GM23338 (cell line): ENCODE results near the gene SLC2A14.

ENCODE experiments used
- CREB1 ChIP-seq: fragments of 250-450 bp; sonication (Bioruptor Pico); IDR thresholded peaks from 2 replicates; pipeline ENCODE4 v1.5.0; 2020; ENCODE audit warnings: low read depth, mild to moderate bottlenecking, moderate library complexity
- CTCF ChIP-seq, 2 experiments: fragments of 200-600 bp in 1 of 2; sonication (generic) in 1 of 2; conservative IDR thresholded peaks; 2 replicates each; pipeline versions ENCODE4 v1.5.1 to v1.6.1; 2016 to 2017; ENCODE audit warnings: antibody characterized with exemption in 2 of 2, low read depth in 2 of 2, mild to moderate bottlenecking in 2 of 2, moderate library complexity in 1 of 2
- EZH2 ChIP-seq: fragments of 200-600 bp; sonication (generic); IDR thresholded peaks from one replicate; pipeline ENCODE4 v1.8.0; 2017; ENCODE audit warnings: antibody characterized with exemption, mild to moderate bottlenecking, low read depth; ENCODE audit not compliant: unreplicated experiment
- EZH2phosphoT487 ChIP-seq: fragments of 200-600 bp; sonication (generic); IDR thresholded peaks from one replicate; pipeline ENCODE4 v1.8.1; 2018; ENCODE audit warnings: antibody characterized with exemption; ENCODE audit not compliant: unreplicated experiment
- JUNB ChIP-seq: IDR thresholded peaks from one replicate; pipeline ENCODE4 v1.6.1; 2016; ENCODE audit warnings: antibody characterized with exemption; ENCODE audit not compliant: unreplicated experiment
- POLR2AphosphoS5 ChIP-seq: IDR thresholded peaks from 2 replicates; pipeline ENCODE4 v1.6.1; 2016; ENCODE audit warnings: antibody characterized with exemption, low read depth
- STAT1 ChIP-seq: IDR thresholded peaks from one replicate; pipeline ENCODE4 v1.6.1; 2016; ENCODE audit warnings: antibody characterized with exemption; ENCODE audit not compliant: unreplicated experiment
- ZNF114 ChIP-seq: fragments of 250-450 bp; sonication (Bioruptor Pico); IDR thresholded peaks from 2 replicates; pipeline ENCODE4 v1.5.0; 2020; ENCODE audit warnings: mild to moderate bottlenecking, moderate library complexity
- TF ChIP-seq, protein P1 (sequence below): IDR thresholded peaks from one replicate; pipeline ENCODE4 v1.6.1; 2018; ENCODE audit warnings: antibody characterized with exemption; ENCODE audit not compliant: unreplicated experiment

DNA sequence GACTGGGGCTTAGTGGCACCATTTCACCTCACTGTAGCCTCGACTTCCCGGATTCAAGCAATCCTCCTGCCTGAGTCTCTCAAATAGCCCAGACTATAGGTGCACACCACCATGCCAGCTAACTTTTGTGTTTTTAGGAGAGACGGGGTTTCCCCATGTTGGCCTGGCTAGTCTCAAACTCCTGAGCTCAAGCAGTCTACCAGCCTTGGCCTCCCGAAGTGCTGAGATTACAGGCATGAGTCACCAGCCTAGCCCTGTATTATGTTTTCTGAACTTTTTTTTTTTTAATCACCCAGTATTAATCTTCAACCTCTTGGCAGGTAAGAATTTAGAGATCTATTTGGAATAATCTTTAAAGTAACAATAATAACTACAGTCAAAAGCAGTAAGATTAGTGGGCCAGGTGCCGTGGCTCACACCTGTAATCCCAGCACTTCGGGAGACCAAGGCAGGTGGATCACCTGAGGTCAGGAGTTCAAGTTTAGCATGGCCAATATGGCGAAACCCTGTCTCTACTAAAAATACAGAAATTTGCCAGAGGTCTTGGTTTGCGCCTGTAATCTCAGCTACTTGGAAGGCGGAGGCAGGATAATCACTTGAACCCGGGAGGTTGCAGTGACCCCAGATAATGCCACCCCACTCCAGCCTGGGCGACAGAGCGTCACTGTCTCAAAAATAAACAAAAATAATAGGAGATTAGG lies 74.9 kb downstream of the SLC2A14 start:
- TF ChIP-seq CTCF (conservative IDR thresholded peaks at IDR 0.05; ENCODE audit: low read depth in 2 of 2) (no peak), EZH2 (no peak), CREB1 (CRISPR knock-in tag) (no peak), EZH2phosphoT487 (no peak), POLR2AphosphoS5 (0 out of 2 replicates have a peak, but pooled peaks have one; percentile 19), JUNB (no peak), STAT1 (no peak), ZNF114 (CRISPR knock-in tag) (no peak)
- TF ChIP-seq, protein P1, sequence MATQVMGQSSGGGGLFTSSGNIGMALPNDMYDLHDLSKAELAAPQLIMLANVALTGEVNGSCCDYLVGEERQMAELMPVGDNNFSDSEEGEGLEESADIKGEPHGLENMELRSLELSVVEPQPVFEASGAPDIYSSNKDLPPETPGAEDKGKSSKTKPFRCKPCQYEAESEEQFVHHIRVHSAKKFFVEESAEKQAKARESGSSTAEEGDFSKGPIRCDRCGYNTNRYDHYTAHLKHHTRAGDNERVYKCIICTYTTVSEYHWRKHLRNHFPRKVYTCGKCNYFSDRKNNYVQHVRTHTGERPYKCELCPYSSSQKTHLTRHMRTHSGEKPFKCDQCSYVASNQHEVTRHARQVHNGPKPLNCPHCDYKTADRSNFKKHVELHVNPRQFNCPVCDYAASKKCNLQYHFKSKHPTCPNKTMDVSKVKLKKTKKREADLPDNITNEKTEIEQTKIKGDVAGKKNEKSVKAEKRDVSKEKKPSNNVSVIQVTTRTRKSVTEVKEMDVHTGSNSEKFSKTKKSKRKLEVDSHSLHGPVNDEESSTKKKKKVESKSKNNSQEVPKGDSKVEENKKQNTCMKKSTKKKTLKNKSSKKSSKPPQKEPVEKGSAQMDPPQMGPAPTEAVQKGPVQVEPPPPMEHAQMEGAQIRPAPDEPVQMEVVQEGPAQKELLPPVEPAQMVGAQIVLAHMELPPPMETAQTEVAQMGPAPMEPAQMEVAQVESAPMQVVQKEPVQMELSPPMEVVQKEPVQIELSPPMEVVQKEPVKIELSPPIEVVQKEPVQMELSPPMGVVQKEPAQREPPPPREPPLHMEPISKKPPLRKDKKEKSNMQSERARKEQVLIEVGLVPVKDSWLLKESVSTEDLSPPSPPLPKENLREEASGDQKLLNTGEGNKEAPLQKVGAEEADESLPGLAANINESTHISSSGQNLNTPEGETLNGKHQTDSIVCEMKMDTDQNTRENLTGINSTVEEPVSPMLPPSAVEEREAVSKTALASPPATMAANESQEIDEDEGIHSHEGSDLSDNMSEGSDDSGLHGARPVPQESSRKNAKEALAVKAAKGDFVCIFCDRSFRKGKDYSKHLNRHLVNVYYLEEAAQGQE = no peak
